GM23248 (cell line): ENCODE results near the gene IFNA10. TPM values are rescaled to one million over a fixed set of nuclear protein-coding genes. Genes with fewer than 3 reads are reported as not detected.
"Not testable (repeated sequence)": the region's sequence is repeated elsewhere in the genome, so short reads cannot be mapped to it uniquely, and the experiment has no call there.

Experiments used
- DNase-seq: peaks from one replicate; pipeline ENCODE4 v3.0.0-alpha.2; 2015
- H2AFZ ChIP-seq: fragments of 200-600 bp; sonication (generic); 2 replicates; pipeline ENCODE4 v1.6.1; 2016; ENCODE audit warnings: antibody characterized with exemption
- H3F3A ChIP-seq: fragments of 200-600 bp; sonication (generic); 2 replicates; pipeline ENCODE4 v1.6.1; 2016; ENCODE audit warnings: mild to moderate bottlenecking, antibody characterized with exemption, mixed run types; ENCODE audit not compliant: insufficient read depth
- H3K27ac ChIP-seq: fragments of 200-600 bp; sonication (generic); 2 replicates; pipeline ENCODE4 v1.5.1; 2016; ENCODE audit warnings: mild to moderate bottlenecking
- H3K27me3 ChIP-seq: fragments of 200-600 bp; sonication (generic); replicated peaks from 2 replicates; pipeline ENCODE4 v1.6.1; 2016; ENCODE audit warnings: mild to moderate bottlenecking; ENCODE audit not compliant: insufficient read depth
- H3K36me3 ChIP-seq: fragments of 200-600 bp; sonication (generic); 2 replicates; pipeline ENCODE4 v1.6.1; 2016; ENCODE audit warnings: low read depth, mild to moderate bottlenecking
- H3K4me1 ChIP-seq: fragments of 200-600 bp; sonication (generic); 2 replicates; pipeline ENCODE4 v1.6.1; 2016; ENCODE audit warnings: mild to moderate bottlenecking; ENCODE audit not compliant: insufficient read depth
- H3K4me2 ChIP-seq: fragments of 200-600 bp; sonication (generic); one replicate; pipeline ENCODE4 v1.6.1; 2016; ENCODE audit warnings: mild to moderate bottlenecking; ENCODE audit not compliant: unreplicated experiment
- H3K4me3 ChIP-seq: fragments of 200-600 bp; sonication (generic); 2 replicates; pipeline ENCODE4 v1.5.1; 2016; ENCODE audit warnings: mild to moderate bottlenecking
- H3K79me2 ChIP-seq: fragments of 200-600 bp; sonication (generic); 2 replicates; pipeline ENCODE4 v1.6.1; 2016; ENCODE audit warnings: mild to moderate bottlenecking; ENCODE audit not compliant: insufficient read depth
- H3K9ac ChIP-seq: fragments of 200-600 bp; sonication (generic); 2 replicates; pipeline ENCODE4 v1.6.1; 2016; ENCODE audit warnings: mild to moderate bottlenecking
- H3K9me2 ChIP-seq: fragments of 200-600 bp; sonication (generic); 2 replicates; pipeline ENCODE4 v1.6.1; 2016; ENCODE audit warnings: mixed run types, mild to moderate bottlenecking, moderate library complexity; ENCODE audit not compliant: insufficient read depth
- H3K9me3 ChIP-seq: fragments of 200-600 bp; sonication (generic); one replicate; pipeline ENCODE4 v1.6.1; 2017; ENCODE audit warnings: low read depth
- H4K20me1 ChIP-seq: fragments of 200-600 bp; sonication (generic); 2 replicates; pipeline ENCODE4 v1.6.0; 2016; ENCODE audit not compliant: insufficient read depth
- EZH2 ChIP-seq: fragments of 200-600 bp; sonication (generic); IDR thresholded peaks from 2 replicates; pipeline ENCODE4 v1.6.1; 2018; ENCODE audit warnings: antibody characterized with exemption, mild to moderate bottlenecking; ENCODE audit not compliant: insufficient read depth, poor library complexity, severe bottlenecking
- EZH2phosphoT487 ChIP-seq: fragments of 200-600 bp; sonication (generic); IDR thresholded peaks from 2 replicates; pipeline ENCODE4 v1.6.1; 2018; ENCODE audit warnings: antibody characterized with exemption, moderate library complexity, mild to moderate bottlenecking, low read depth; ENCODE audit not compliant: insufficient read depth
- WGBS, 2 experiments: methylation state at CpG; one replicate each; pipeline ENCODE4 v1.1.6; 2015 to 2017; ENCODE audit warnings: low lambda C conversion rate in 2 of 2, low coverage in 1 of 2; ENCODE audit errors: missing lambda C conversion rate in 2 of 2; 5-methylcytosine and 5-hydroxymethylcytosine counted together
- in situ Hi-C: fragments of 300-500 bp; cut with MboI; formaldehyde crosslinking; loops from 2 replicates; pipeline ENCODE4 v1.15.0; 2020
- polyA plus RNA-seq: library from polyadenylated mRNA; unstranded; fragments of >200 nt; fragmentation: Nextera tagmentation; extraction: Ambion mirVana; gene quantifications from 2 replicates; pipeline ENCODE4 v1.2.1, GENCODE V29; 2016
- total RNA-seq: library from RNA; depleted of rRNA; stranded (reverse); fragments of >200 nt; shearing (Covaris generic); gene quantifications from 2 replicates; pipeline ENCODE4 v1.2.3, GENCODE V29; 2014

The IFNA10 gene
- total and polyA plus RNA-seq, 2 experiments from 2014 or later: not detected

- no peaks in the 10 kb centered on the region for H3K4me1 ChIP-seq
Measured at GRCh38 chr9:21251190-21251589, 44.2 kb upstream of the IFNA10 start.

DNA sequence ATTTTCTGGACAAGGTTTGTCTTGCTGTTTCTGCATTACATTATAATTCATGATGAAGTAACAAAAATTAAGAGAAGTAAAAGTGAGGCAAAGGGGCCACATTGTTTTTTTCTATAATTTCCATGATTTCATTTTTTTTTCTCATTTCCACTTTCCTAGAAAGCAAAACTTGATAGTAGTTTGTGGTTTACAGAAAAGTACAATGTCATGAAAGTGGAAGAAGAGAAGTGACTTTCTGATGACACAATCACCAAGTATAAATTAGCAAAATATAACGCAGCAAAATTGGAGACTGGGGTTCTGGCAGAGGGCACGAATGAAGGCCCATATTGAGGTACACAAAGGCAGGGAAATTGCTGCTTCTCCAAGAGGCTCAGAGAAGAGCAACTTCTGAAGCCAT lies 37.9 kb upstream of the IFNA10 start:
- Histone ChIP-seq H3K9me2 (no peaks in the 10 kb centered on the region), H3K36me3 (no peaks in the 10 kb centered on the region), H4K20me1 (no peaks in the 10 kb centered on the region), H3K9me3 (no peaks in the 10 kb centered on the region), H3K27me3 (peaks cover 68% of the 10 kb centered on the region), H3K79me2 (no peaks in the 10 kb centered on the region), H3K4me3 (no peak overlapping the region), H3K4me2 (no peak overlapping the region), H3K27ac (no peak overlapping the region), H2AFZ (no peak overlapping the region), H3F3A (no peaks in the 10 kb centered on the region), H3K9ac (no peak overlapping the region), H3K4me1 (no peaks in the 10 kb centered on the region)
- TF ChIP-seq EZH2: no peak
- no peak for TF ChIP-seq EZH2phosphoT487
- WGBS, 2 experiments: 29 to 44% methylated on average over 2 of the region's 2 CpGs
- in situ Hi-C loops: loop anchor here (25.0 kb wide), 1 partner anchor 542 kb away; no protein-coding TSS in a partner anchor
- no peak for DNase-seq

More at GRCh38 chr9:21251190-21251589, 44.2 kb upstream of the IFNA10 start:
- 15 to 25% methylated on average over 1 of the region's 1 CpG for WGBS, 2 experiments
- H3K9me2 ChIP-seq: no peaks in the 10 kb centered on the region
- no peaks in the 10 kb centered on the region for H3K9me3 ChIP-seq
- H3K27me3 ChIP-seq: peaks cover 68% of the 10 kb centered on the region
- no peak for TF ChIP-seq EZH2
- no peak for TF ChIP-seq EZH2phosphoT487
- H3K9ac ChIP-seq: no peak overlapping the region
- no peak overlapping the region for H3K27ac ChIP-seq
- in situ Hi-C loops: no loop called here
- H3K4me2 ChIP-seq: no peak overlapping the region
- H3F3A ChIP-seq: no peaks in the 10 kb centered on the region
- H3K79me2 ChIP-seq: no peaks in the 10 kb centered on the region
- no peaks in the 10 kb centered on the region for H4K20me1 ChIP-seq
- no peak overlapping the region for H2AFZ ChIP-seq
- no peak overlapping the region for H3K4me3 ChIP-seq
- no peak for DNase-seq
- no peaks in the 10 kb centered on the region for H3K36me3 ChIP-seq

DNA sequence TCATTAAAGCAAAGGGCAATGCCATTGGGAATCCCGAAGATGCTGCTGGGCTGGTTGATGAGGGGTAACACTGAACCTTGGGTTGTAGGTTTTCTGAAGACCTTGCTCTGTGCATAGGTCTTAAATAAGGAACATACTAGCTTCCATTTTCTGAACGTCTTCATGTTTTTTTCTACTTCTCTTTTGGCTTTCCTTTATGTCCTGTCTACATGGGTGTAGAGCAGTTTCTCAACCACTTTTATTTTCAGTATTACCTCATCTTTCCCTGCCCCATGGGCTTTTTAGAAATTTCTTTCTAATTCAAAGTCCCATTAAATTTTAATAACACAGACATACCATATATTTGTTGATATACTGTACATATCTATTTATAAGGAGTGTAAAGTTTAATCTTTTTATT lies 33.0 kb upstream of the IFNA10 start, which contains the start of gene IFNA14:
IFNA14 (minus strand) TSS at position 95 of the 400 bp plus-strand sequence; CDS start at position 25, 70 bp downstream.
- no peak within 1 kb of the TSS for H3K4me3 ChIP-seq
- no peak for TF ChIP-seq EZH2phosphoT487
- TF ChIP-seq EZH2: no peak
- no peak within 1 kb of the TSS for H3K27ac ChIP-seq
- WGBS, 2 experiments: 48 to 51% methylated on average over 2 of the region's 2 CpGs
- H3K9me2 ChIP-seq: no peaks in the 10 kb centered on the region
- H3K9me3 ChIP-seq: no peaks in the 10 kb centered on the region
- H3K36me3 ChIP-seq: no peaks in the 10 kb centered on the region
- H3K79me2 ChIP-seq: no peaks in the 10 kb centered on the region
- H3K9ac ChIP-seq: no peak within 1 kb of the TSS
- in situ Hi-C loops: loop anchor here (25.0 kb wide), 1 partner anchor 547 kb away; no protein-coding TSS in a partner anchor
- no peak within 1 kb of the TSS for H3K4me2 ChIP-seq
- H3K27me3 ChIP-seq: peaks cover 71% of the 10 kb centered on the region
- DNase-seq: no peak
- no peaks in the 10 kb centered on the region for H3K4me1 ChIP-seq
- H2AFZ ChIP-seq: no peak within 1 kb of the TSS
- H3F3A ChIP-seq: no peaks in the 10 kb centered on the region
- no peaks in the 10 kb centered on the region for H4K20me1 ChIP-seq

GRCh38 chr9:21236360-21236714 lies 29.4 kb upstream of the IFNA10 start:
- not testable (repeated sequence) for H3K4me2 ChIP-seq, H3F3A ChIP-seq, H3K27ac ChIP-seq, H4K20me1 ChIP-seq, H3K79me2 ChIP-seq, H3K9ac ChIP-seq, H3K4me3 ChIP-seq, H3K9me3 ChIP-seq, DNase-seq, H3K36me3 ChIP-seq, H2AFZ ChIP-seq, H3K4me1 ChIP-seq, H3K9me2 ChIP-seq
- 0 to 13% methylated on average over 1 of the region's 1 CpG for WGBS, 2 experiments
- peaks cover 43% of the 10 kb centered on the region for H3K27me3 ChIP-seq
- in situ Hi-C loops: loop anchor here (25.0 kb wide), 1 partner anchor 551 kb away; no protein-coding TSS in a partner anchor

DNA sequence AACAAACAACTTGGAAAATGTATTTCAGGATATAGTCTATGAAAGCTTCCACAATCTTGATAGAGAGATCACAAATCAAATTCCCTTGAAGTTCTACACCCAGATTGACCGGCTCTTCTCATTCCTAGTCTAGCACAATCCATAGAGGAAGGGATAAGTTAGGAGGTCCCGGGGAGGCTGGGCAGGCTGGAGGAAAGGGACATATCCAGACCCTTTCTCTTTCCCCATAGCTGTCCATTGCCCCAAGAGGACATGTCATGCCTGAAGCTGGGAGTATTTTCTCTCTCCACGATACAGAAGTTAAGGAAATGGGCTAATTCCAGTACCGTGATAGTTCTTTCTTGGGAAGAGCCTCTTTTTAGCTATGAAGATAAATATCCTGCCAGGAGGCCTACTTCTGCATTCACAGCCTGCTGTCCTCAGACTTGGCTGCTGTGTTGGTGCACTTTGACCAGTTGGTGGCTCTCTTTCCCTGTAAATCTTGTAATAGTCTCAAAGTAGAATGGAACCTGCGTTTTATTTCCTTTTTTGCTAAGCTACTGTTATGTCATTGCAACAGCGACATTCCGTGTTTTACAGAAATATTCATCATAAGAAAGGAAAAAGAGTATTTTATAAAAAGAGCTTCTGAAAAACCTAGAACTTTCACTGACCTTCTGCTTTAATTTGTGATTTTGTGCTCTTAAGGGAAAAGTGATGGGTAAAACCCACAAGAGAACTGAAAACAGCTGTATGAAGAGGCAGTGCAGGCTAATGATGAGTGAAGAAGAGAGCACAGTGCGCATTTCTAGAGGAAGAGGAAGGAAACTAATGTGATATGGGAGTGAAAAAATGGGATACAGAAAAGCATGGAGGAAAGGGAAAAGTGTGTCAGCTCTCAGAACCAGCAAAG lies 28.8 kb upstream of the IFNA10 start:
- not testable (repeated sequence) for H3F3A ChIP-seq, H3K36me3 ChIP-seq, H3K9me2 ChIP-seq, H3K27ac ChIP-seq, H3K9me3 ChIP-seq, H3K4me1 ChIP-seq, H3K79me2 ChIP-seq, H3K9ac ChIP-seq, H4K20me1 ChIP-seq
- WGBS, 2 experiments: 27 to 32% methylated on average over 8 of the region's 8 CpGs
- peak; percentile 70 for DNase-seq
- in situ Hi-C loops: loop anchor here (25.0 kb wide), 1 partner anchor 552 kb away; no protein-coding TSS in a partner anchor
- peak overlapping the region; percentile 25; the same call in 1 of the 2 replicates for H3K4me3 ChIP-seq
- peak overlapping the region; percentile 32; the same call in 1 of the 2 replicates for H2AFZ ChIP-seq
- peaks cover 43% of the 10 kb centered on the region for H3K27me3 ChIP-seq
- H3K4me2 ChIP-seq: peak overlapping the region; percentile 14
